BJ (cell line): ENCODE data around the gene CXCL9. TPM values are rescaled to one million over a fixed set of nuclear protein-coding genes. Genes with fewer than 3 reads are reported as not detected.
"Not testable (repeated sequence)": the region's sequence is repeated elsewhere in the genome, so short reads cannot be mapped to it uniquely, and the experiment has no call there.

ENCODE experiments used
- CTCF ChIA-PET: fragments of 350-600 bp; formaldehyde crosslinking; extraction: SDS; loops from one replicate; lab custom pipeline; 2021; ENCODE audit warnings: antibody characterized with exemption, inconsistent platforms; lab: Yijun Ruan, JAX
- POLR2A ChIA-PET: fragments of 300-600 bp; sonication (Branson Sonifier 250); formaldehyde crosslinking; extraction: SDS; loops from one replicate; lab custom pipeline; 2021; ENCODE audit warnings: antibody characterized with exemption; lab: Charles Lee
- DNase-seq: peaks from one replicate; pipeline ENCODE4 v3.0.0-alpha.2; 2011; ENCODE audit warnings: low read depth
- H3K27me3 ChIP-seq: 2 replicates; pipeline ENCODE4 v1.6.0; 2011; ENCODE audit warnings: low read length; ENCODE audit not compliant: control insufficient read depth, insufficient read depth
- H3K36me3 ChIP-seq: 2 replicates; pipeline ENCODE4 v1.5.1; 2011; ENCODE audit warnings: low read length; ENCODE audit not compliant: control insufficient read depth, insufficient read depth
- H3K4me3 ChIP-seq: 2 replicates; pipeline ENCODE4 v1.5.1; 2011; ENCODE audit warnings: low read depth, mild to moderate bottlenecking, control low read depth, low read length
- CTCF ChIP-seq: IDR thresholded peaks from 2 replicates; pipeline ENCODE4 v1.5.1; 2011; ENCODE audit warnings: low read depth, mild to moderate bottlenecking, control low read depth, inconsistent platforms, low read length, moderate library complexity; ENCODE audit not compliant: insufficient read depth
- polyA plus RNA-seq: library from polyadenylated mRNA; depleted of rRNA; stranded (reverse); fragments of >200 nt; gene quantifications from 2 replicates; pipeline ENCODE4 v1.2.3, GENCODE V29; 2011

The CXCL9 gene
- polyA plus RNA-seq, 1 experiment: not detected

DNA sequence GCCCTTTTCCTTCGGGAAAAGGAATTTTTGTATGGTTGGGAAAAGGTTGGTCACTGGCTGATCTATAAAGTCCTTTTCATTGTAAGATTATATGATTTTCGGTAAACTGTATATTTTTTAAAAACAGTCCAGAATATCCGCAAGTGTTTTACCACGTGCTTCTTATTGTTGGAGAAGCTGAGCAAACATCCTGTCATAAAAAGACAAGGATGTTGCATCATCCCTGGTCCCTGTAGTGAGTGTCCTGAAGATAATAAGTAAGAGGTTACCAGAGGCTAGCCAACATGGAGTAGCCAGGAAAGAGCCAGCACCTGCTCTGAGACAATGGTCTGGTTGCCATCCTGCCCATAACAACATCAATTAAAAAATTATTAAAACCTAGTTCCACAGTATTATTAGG, 5.1 kb downstream of the CXCL9 start:
- CTCF ChIA-PET: interaction anchor here (1.2 kb wide), 2 partner anchors 35 to 65 kb away, joined by 3 read pairs; no protein-coding TSS in a partner anchor

DNA sequence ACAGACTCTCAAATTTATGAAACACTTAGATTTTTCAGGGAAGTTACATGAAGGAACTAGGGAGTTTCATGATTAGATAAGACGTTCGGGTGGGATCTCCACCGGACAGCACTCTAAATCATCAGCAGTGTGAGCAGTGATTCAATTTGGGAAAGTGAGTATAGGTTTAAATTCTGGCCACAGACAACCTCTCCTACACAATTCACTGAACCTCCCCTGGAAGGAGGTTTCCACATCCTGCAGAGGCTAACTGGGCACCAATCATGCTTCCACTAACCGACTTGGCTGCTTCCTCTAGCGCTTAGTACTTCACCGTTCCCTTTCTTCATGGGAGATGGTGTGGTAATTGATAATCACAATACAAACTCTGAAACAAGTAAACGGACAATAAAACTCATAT, 5.6 kb downstream of the CXCL9 start:
- Histone ChIP-seq H3K4me3 (no peak overlapping the region), H3K36me3 (no peaks in the 10 kb centered on the region), H3K27me3 (peaks cover 3% of the 10 kb centered on the region; the same call in 1 of the 2 replicates)
- POLR2A ChIA-PET: no interaction called here
- TF ChIP-seq CTCF: no peak
- CTCF ChIA-PET: no interaction called here
- DNase-seq: no peak

More for the DNA sequence above, 5.1 kb downstream of the CXCL9 start:
- H3K36me3 ChIP-seq: no peaks in the 10 kb centered on the region
- POLR2A ChIA-PET: no interaction called here
- TF ChIP-seq CTCF: no peak
- H3K27me3 ChIP-seq: peaks cover 3% of the 10 kb centered on the region; the same call in 1 of the 2 replicates
- no peak for DNase-seq
- no peak overlapping the region for H3K4me3 ChIP-seq

DNA sequence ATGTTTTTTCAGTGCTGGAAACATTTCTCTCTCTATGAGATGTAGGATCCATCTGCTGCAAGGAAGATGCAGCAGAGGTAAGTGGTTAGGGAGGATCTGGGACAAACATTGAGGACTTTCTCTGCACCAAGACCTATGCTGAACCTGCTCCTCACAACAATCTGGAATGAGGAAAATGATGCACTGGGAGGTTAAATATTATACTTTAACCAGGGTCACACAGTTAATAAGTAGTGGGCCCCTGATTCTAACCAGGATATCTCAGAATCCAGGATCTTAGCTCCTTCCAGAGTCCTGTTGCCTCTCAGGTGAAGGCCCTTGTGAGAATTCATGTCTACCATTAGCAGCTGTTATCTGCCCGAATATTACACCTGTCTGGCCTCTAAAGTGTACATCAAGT, 7.0 kb downstream of the CXCL9 start:
- Histone ChIP-seq H3K36me3 (no peaks in the 10 kb centered on the region), H3K4me3 (no peak overlapping the region), H3K27me3 (peaks cover 3% of the 10 kb centered on the region; the same call in 1 of the 2 replicates)
- ChIA-PET CTCF (interaction anchor here (1.0 to 1.4 kb wide), 4 partner anchors 9 to 87 kb away, joined by 3 to 4 read pairs (median 4); no protein-coding TSS in a partner anchor), POLR2A (no interaction called here)
- DNase-seq: no peak
- no peak for TF ChIP-seq CTCF

DNA sequence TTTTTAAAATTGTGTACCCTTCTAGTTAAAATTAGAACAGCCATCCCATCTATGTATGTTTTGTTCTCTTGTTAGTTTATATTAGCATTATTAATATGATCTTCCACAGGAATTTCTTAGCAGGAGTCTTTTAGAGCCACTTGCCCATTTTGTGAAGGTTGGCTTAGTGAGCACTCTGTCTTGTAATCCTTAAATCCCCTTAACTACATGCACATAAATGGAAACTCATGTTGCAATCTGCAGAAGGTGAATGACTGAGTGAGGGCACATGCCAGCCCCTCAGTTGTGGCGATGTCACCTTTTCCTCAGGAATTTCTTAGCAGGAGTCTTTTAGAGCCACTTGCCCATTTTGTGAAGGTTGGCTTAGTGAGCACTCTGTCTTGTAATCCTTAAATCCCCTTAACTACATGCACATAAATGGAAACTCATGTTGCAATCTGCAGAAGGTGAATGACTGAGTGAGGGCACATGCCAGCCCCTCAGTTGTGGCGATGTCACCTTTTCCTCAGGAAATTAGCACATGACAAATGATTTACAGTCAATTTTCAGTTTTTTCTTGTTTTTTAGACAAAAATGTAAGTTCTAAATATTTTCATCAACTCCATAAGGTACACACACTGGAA, 8.7 kb downstream of the CXCL9 start:
- H3K27me3 ChIP-seq, DNase-seq, H3K4me3 ChIP-seq, POLR2A ChIA-PET, H3K36me3 ChIP-seq: not testable (repeated sequence)
- CTCF ChIA-PET: interaction anchor here (1.2 to 1.5 kb wide), 3 partner anchors 68 to 88 kb away, joined by 3 to 6 read pairs (median 4); no protein-coding TSS in a partner anchor

GRCh38 chr4:75997946-75998345, 9.4 kb downstream of the CXCL9 start:
- Histone ChIP-seq H3K4me3 (no peak overlapping the region), H3K27me3 (no peaks in the 10 kb centered on the region; the same call in 1 of the 2 replicates), H3K36me3 (no peaks in the 10 kb centered on the region)
- no peak for DNase-seq
- TF ChIP-seq CTCF: no peak
- CTCF ChIA-PET: interaction anchor here (1.2 to 1.5 kb wide), 2 partner anchors 39 to 69 kb away, joined by 3 to 6 read pairs; partner anchors contain the start of gene CXCL11
- POLR2A ChIA-PET: no interaction called here
